ENCODE data around the gene GABRG3.

GABRG3 gene

GRCh38 chr15:27549746-27550145, 578.8 kb downstream of the GABRG3 start:
- DNase-seq (ENCODE audit: low read depth), result no peak
- no peak overlapping the region for H3K4me3 ChIP-seq (ENCODE audit: low read depth, low read length)
- TF ChIP-seq CTCF (IDR thresholded peaks at IDR 0.05; ENCODE audit: insufficient read depth, low read depth, low read length, missing control alignments), result no peak

- no peak overlapping the region for H3K4me3 ChIP-seq (ENCODE audit: low read depth, low read length)
- no peak for TF ChIP-seq CTCF (IDR thresholded peaks at IDR 0.05; ENCODE audit: insufficient read depth, low read depth, low read length, missing control alignments)
Observed at GRCh38 chr15:27550635-27551034, 579.7 kb downstream of the GABRG3 start.

DNA sequence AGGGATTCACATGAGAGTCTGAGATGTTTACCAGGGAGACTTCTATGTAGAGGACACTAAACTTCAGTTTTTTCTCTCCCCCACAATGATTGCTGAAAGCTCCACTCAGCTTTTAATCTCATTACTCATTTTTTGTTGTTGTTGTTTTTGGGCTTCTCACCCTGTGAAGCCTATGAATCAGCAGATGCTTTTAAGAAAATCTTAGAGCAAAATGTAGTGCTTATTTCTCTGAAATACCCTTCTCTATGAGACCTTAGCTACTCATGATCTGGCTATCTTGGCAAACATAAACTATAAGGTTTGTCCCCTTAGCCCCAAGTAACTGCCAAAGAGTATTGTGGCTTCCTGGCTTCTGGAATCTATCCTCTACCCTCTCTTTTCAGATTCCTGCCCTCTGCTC, 590.8 kb downstream of the GABRG3 start:
- no peak overlapping the region for H3K4me3 ChIP-seq (ENCODE audit: low read depth, low read length)
- no peak for DNase-seq (ENCODE audit: low read depth)
- no peak for TF ChIP-seq CTCF (IDR thresholded peaks at IDR 0.05; ENCODE audit: insufficient read depth, low read depth, low read length, missing control alignments)

More at GRCh38 chr15:27550635-27551034, 579.7 kb downstream of the GABRG3 start:
- no peak for DNase-seq (ENCODE audit: low read depth)

DNA sequence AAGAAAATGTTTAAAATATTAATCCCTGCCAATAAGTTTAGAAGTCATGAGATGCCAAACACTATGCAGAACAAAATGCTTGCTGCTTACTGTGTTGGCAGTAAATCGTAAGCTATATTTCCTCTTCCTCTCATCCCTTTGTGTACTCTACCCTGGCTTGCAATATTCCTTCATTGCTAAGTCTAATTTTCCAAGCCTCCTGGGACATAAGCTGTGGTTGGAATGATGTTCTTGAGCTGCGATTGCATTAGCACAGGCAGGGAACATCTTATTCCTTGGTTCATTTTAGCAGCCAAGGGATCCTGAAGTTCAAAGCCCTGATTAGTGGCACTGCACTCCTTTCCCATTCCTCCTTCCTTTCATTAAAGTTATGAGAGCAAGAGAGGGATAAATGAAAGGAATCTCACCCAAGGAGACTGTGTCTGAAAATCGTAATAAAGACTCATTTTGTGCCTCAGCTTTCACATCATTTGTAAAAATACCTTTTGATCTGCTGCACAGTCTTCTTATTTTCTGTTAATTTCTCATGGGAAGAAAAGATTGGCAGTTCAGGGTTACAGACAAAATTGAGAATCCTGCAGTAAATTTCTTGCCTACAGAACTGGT, 592.9 kb downstream of the GABRG3 start:
- H3K4me3 ChIP-seq (ENCODE audit: low read depth, low read length), result no peak overlapping the region
- DNase-seq (ENCODE audit: low read depth), result no peak
- no peak for TF ChIP-seq CTCF (IDR thresholded peaks at IDR 0.05; ENCODE audit: insufficient read depth, low read depth, low read length, missing control alignments)

GRCh38 chr15:27564656-27565055, 593.7 kb downstream of the GABRG3 start:
- DNase-seq (ENCODE audit: low read depth), result no peak
- TF ChIP-seq CTCF (IDR thresholded peaks at IDR 0.05; ENCODE audit: insufficient read depth, low read depth, low read length, missing control alignments), result no peak
- no peak overlapping the region for H3K4me3 ChIP-seq (ENCODE audit: low read depth, low read length)

GRCh38 chr15:27570746-27571145, 599.8 kb downstream of the GABRG3 start:
- no peak for DNase-seq (ENCODE audit: low read depth)
- TF ChIP-seq CTCF (IDR thresholded peaks at IDR 0.05; ENCODE audit: insufficient read depth, low read depth, low read length, missing control alignments), result no peak
- no peak overlapping the region for H3K4me3 ChIP-seq (ENCODE audit: low read depth, low read length)

Data from GM12865 (cell line).